H9 (cell line): Measurements from ENCODE around the gene TEDDM1. TPM values are rescaled to one million over a fixed set of nuclear protein-coding genes. Genes with fewer than 3 reads are reported as not detected.

Experiments used
- DNase-seq: peaks from one replicate; pipeline ENCODE4 v3.0.0-alpha.2; 2017
- H2AFZ ChIP-seq: one replicate; pipeline ENCODE4 v1.6.1; 2013; ENCODE audit warnings: mild to moderate bottlenecking, low read length, control low read depth, moderate library complexity
- H2AK5ac ChIP-seq: 2 replicates; pipeline ENCODE4 v1.6.1; 2013; ENCODE audit warnings: low read length, control low read depth, mixed read lengths; ENCODE audit not compliant: insufficient read length
- H2BK120ac ChIP-seq: one replicate; pipeline ENCODE4 v1.6.1; 2013; ENCODE audit warnings: low read depth, mild to moderate bottlenecking, low read length, control low read depth, inconsistent platforms; ENCODE audit not compliant: poor library complexity, severe bottlenecking
- H2BK12ac ChIP-seq: 2 replicates; pipeline ENCODE4 v1.6.1; 2013; ENCODE audit warnings: low read length, control low read depth, mixed read lengths, low read depth; ENCODE audit not compliant: insufficient read length
- H2BK15ac ChIP-seq: 2 replicates; pipeline ENCODE4 v1.6.1; 2013; ENCODE audit warnings: low read depth, low read length, control low read depth
- H2BK20ac ChIP-seq: one replicate; pipeline ENCODE4 v1.6.1; 2013; ENCODE audit warnings: low read depth, mild to moderate bottlenecking, low read length, control low read depth, inconsistent platforms; ENCODE audit not compliant: poor library complexity, severe bottlenecking
- H2BK5ac ChIP-seq: 2 replicates; pipeline ENCODE4 v1.6.1; 2013; ENCODE audit warnings: low read length, control low read depth, mixed read lengths; ENCODE audit not compliant: insufficient read length
- H3K14ac ChIP-seq: 2 replicates; pipeline ENCODE4 v1.6.1; 2013; ENCODE audit warnings: low read length, control low read depth; ENCODE audit not compliant: insufficient read depth
- H3K18ac ChIP-seq: 2 replicates; pipeline ENCODE4 v1.6.1; 2013; ENCODE audit warnings: low read depth, mild to moderate bottlenecking, mixed read lengths, low read length, control low read depth; ENCODE audit not compliant: insufficient read length
- H3K23ac ChIP-seq: 2 replicates; pipeline ENCODE4 v1.6.1; 2013; ENCODE audit warnings: low read length, control low read depth, mixed read lengths, low read depth; ENCODE audit not compliant: insufficient read length
- H3K23me2 ChIP-seq: 2 replicates; pipeline ENCODE4 v1.6.1; 2013; ENCODE audit warnings: low read depth, mild to moderate bottlenecking, mixed read lengths, low read length, control low read depth; ENCODE audit not compliant: insufficient read length, poor library complexity, severe bottlenecking
- H3K27ac ChIP-seq: 2 replicates; pipeline ENCODE4 v1.5.1; 2013; ENCODE audit warnings: low read length, control low read depth, mixed read lengths, low read depth; ENCODE audit not compliant: insufficient read length
- H3K27me3 ChIP-seq: 2 replicates; pipeline ENCODE4 v1.6.1; 2013; ENCODE audit warnings: low read length, control low read depth, inconsistent platforms; ENCODE audit not compliant: insufficient read depth
- H3K4ac ChIP-seq: 2 replicates; pipeline ENCODE4 v1.6.1; 2013; ENCODE audit warnings: low read depth, mild to moderate bottlenecking, control low read depth, inconsistent platforms, low read length, moderate library complexity
- H3K4me1 ChIP-seq: 2 replicates; pipeline ENCODE4 v1.6.1; 2013; ENCODE audit warnings: low read length, control low read depth, inconsistent platforms; ENCODE audit not compliant: insufficient read depth
- H3K4me2 ChIP-seq: 2 replicates; pipeline ENCODE4 v1.6.1; 2013; ENCODE audit warnings: low read length, control low read depth, mixed read lengths; ENCODE audit not compliant: insufficient read length, insufficient read depth
- H3K56ac ChIP-seq: 2 replicates; pipeline ENCODE4 v1.6.1; 2013; ENCODE audit warnings: low read depth, mild to moderate bottlenecking, mixed read lengths, low read length, control low read depth; ENCODE audit not compliant: insufficient read length
- H3K79me1 ChIP-seq: 2 replicates; pipeline ENCODE4 v1.6.1; 2013; ENCODE audit warnings: low read depth, mild to moderate bottlenecking, moderate library complexity, low read length, control low read depth, inconsistent platforms; ENCODE audit not compliant: insufficient read depth, poor library complexity, severe bottlenecking
- H3K79me2 ChIP-seq: 2 replicates; pipeline ENCODE4 v1.6.1; 2013; ENCODE audit warnings: low read length, control low read depth, inconsistent platforms; ENCODE audit not compliant: insufficient read depth
- H3K9ac ChIP-seq: 2 replicates; pipeline ENCODE4 v1.6.1; 2013; ENCODE audit warnings: low read length, control low read depth, mixed read lengths; ENCODE audit not compliant: insufficient read length; ENCODE audit errors: extremely low read depth
- H3K9me3 ChIP-seq: one replicate; pipeline ENCODE4 v1.6.1; 2013; ENCODE audit warnings: low read depth, low read length, inconsistent platforms; ENCODE audit not compliant: control insufficient read depth
- H3T11ph ChIP-seq: one replicate; pipeline ENCODE4 v1.6.1; 2013; ENCODE audit warnings: mild to moderate bottlenecking, low read length, control low read depth, inconsistent platforms
- H4K20me1 ChIP-seq: one replicate; pipeline ENCODE4 v1.6.1; 2013; ENCODE audit not compliant: control insufficient read depth, insufficient read length, insufficient read depth
- H4K5ac ChIP-seq: 2 replicates; pipeline ENCODE4 v1.6.1; 2013; ENCODE audit warnings: low read depth, mild to moderate bottlenecking, mixed read lengths, low read length, control low read depth; ENCODE audit not compliant: insufficient read length
- H4K8ac ChIP-seq: replicated peaks from 2 replicates; pipeline ENCODE4 v1.6.1; 2013; ENCODE audit warnings: low read length, control low read depth, mixed read lengths, low read depth; ENCODE audit not compliant: insufficient read length
- H4K91ac ChIP-seq: 2 replicates; pipeline ENCODE4 v1.6.1; 2013; ENCODE audit warnings: low read depth, mild to moderate bottlenecking, moderate library complexity, mixed read lengths, low read length, control low read depth; ENCODE audit not compliant: insufficient read length
- H3K27ac Mint-ChIP-seq, 3 experiments: 2 replicates in 2 of 3; 3 replicates in 1 of 3; pipeline ENCODE4 v1.8.0; 2020 to 2021; ENCODE audit warnings: mixed read lengths in 3 of 3, mild to moderate bottlenecking in 1 of 3, moderate library complexity in 1 of 3
- H3K27me3 Mint-ChIP-seq: 2 replicates; pipeline ENCODE4 v1.8.0; 2021; ENCODE audit warnings: low read depth, mild to moderate bottlenecking, moderate library complexity, mixed read lengths
- H3K36me3 Mint-ChIP-seq, 3 experiments: 2 replicates in 2 of 3; 3 replicates in 1 of 3; pipeline ENCODE4 v1.8.0; 2020 to 2021; ENCODE audit warnings: low read depth in 3 of 3, mixed read lengths in 3 of 3; ENCODE audit not compliant: insufficient read depth in 1 of 3
- H3K4me1 Mint-ChIP-seq, 2 experiments: 2 replicates each; pipeline ENCODE4 v1.8.0; 2020; ENCODE audit warnings: mixed read lengths in 2 of 2
- H3K4me3 Mint-ChIP-seq, 2 experiments: 2 replicates in 1 of 2; 3 replicates in 1 of 2; pipeline ENCODE4 v1.8.0; 2020 to 2021; ENCODE audit warnings: mild to moderate bottlenecking in 2 of 2, mixed read lengths in 2 of 2, moderate library complexity in 1 of 2
- H3K9me3 Mint-ChIP-seq, 2 experiments: 2 replicates in 1 of 2; 3 replicates in 1 of 2; pipeline ENCODE4 v1.8.0; 2020; ENCODE audit warnings: mild to moderate bottlenecking in 2 of 2, mixed read lengths in 2 of 2, moderate library complexity in 1 of 2
- WGBS: extraction: QIAGEN DNeasy Blood & Tissue Kit; methylation state at CpG from one replicate; pipeline ENCODE4 v1.1.7; 2013; ENCODE audit warnings: missing lambda C conversion rate, low lambda C conversion rate, mixed read lengths; ENCODE audit not compliant: insufficient read length; ENCODE audit errors: extremely low coverage; 5-methylcytosine and 5-hydroxymethylcytosine counted together
- total RNA-seq: library from RNA; stranded (reverse); gene quantifications from 2 replicates; pipeline ENCODE4 v1.2.1, GENCODE V29; 2021
- TF ChIP-seq, protein P1 (sequence below): fragments of 200-600 bp; sonication (generic); conservative IDR thresholded peaks from 3 replicates; pipeline ENCODE4 v1.8.0; 2021; ENCODE audit warnings: antibody characterized with exemption, mild to moderate bottlenecking

Gene TEDDM1
- total RNA-seq, 1 experiment from 2014 or later, result not detected

DNA sequence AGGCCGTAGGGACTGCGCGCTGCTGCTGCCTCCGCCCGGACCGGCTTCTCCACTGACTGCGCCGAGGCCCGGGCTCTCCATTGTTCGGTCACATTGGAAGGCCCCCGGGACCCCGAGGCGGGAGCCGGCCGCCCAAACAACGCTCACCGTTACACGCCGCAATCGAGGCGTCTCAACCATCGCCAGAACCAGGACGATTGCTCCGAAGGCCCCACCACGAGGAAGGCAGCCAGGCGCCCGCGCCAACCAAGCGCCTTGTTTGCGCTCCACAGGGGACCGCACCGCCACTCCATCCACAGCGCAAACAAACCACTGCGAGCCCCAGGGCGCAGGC, 9.5 kb downstream of the TEDDM1 start:
- peak overlapping the region; percentile 92 for H3K9ac ChIP-seq
- H2BK5ac ChIP-seq, result peak overlapping the region; percentile 9
- TF ChIP-seq, protein P1, sequence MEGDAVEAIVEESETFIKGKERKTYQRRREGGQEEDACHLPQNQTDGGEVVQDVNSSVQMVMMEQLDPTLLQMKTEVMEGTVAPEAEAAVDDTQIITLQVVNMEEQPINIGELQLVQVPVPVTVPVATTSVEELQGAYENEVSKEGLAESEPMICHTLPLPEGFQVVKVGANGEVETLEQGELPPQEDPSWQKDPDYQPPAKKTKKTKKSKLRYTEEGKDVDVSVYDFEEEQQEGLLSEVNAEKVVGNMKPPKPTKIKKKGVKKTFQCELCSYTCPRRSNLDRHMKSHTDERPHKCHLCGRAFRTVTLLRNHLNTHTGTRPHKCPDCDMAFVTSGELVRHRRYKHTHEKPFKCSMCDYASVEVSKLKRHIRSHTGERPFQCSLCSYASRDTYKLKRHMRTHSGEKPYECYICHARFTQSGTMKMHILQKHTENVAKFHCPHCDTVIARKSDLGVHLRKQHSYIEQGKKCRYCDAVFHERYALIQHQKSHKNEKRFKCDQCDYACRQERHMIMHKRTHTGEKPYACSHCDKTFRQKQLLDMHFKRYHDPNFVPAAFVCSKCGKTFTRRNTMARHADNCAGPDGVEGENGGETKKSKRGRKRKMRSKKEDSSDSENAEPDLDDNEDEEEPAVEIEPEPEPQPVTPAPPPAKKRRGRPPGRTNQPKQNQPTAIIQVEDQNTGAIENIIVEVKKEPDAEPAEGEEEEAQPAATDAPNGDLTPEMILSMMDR, result no peak
- peak overlapping the region; percentile 79 for H3K4me2 ChIP-seq
- H2AK5ac ChIP-seq, result no peak overlapping the region
- Mint-ChIP-seq H3K27me3 (peaks cover 2% of the 10 kb centered on the region), H3K4me3 (peak overlapping the region; percentile 95 to 98), H3K9me3 (peaks cover 9 to 11% of the 10 kb centered on the region in 2 experiments; a peak in 4 of 5 replicates), H3K36me3 (peaks cover 49 to 52% (median 49%) of the 10 kb centered on the region in 3 experiments), H3K4me1 (peaks cover 30 to 48% of the 10 kb centered on the region in 2 experiments), H3K27ac (peak overlapping the region; percentile 97 to 99 (median 99))
- WGBS, result no CpG with 5 or more reads among the region's 35 CpGs
- H4K91ac ChIP-seq, result no peak overlapping the region
- DNase-seq, result no peak
- H3K27me3 ChIP-seq, result no peaks in the 10 kb centered on the region
- no peak overlapping the region for H2BK15ac ChIP-seq
- no peak overlapping the region for H3T11ph ChIP-seq
- no peak overlapping the region for H3K56ac ChIP-seq
- peaks cover 5% of the 10 kb centered on the region for H3K4me1 ChIP-seq
- no peak overlapping the region for H2AFZ ChIP-seq
- no peak overlapping the region for H3K27ac ChIP-seq
- no peak overlapping the region for H3K23ac ChIP-seq
- no peak overlapping the region for H2BK120ac ChIP-seq
- H3K79me2 ChIP-seq, result peaks cover 31% of the 10 kb centered on the region; the same call in 1 of the 2 replicates
- peaks cover 5% of the 10 kb centered on the region for H3K79me1 ChIP-seq
- H3K18ac ChIP-seq, result peak overlapping the region; percentile 51
- no peak overlapping the region for H3K4ac ChIP-seq
- H3K14ac ChIP-seq, result peak overlapping the region; percentile 95
- no peak overlapping the region for H4K8ac ChIP-seq
- no peak overlapping the region for H4K5ac ChIP-seq
- no peaks in the 10 kb centered on the region for H4K20me1 ChIP-seq
- H2BK12ac ChIP-seq, result no peak overlapping the region
- H2BK20ac ChIP-seq, result no peak overlapping the region
- H3K23me2 ChIP-seq, result peaks cover 12% of the 10 kb centered on the region
- no peaks in the 10 kb centered on the region for H3K9me3 ChIP-seq
